CD8-positive, alpha-beta memory T cell (primary cell): ENCODE results near the gene SLC22A24. TPM values are rescaled to one million over a fixed set of nuclear protein-coding genes. Genes with fewer than 3 reads are reported as not detected.
A peak's percentile ranks its signal among the peaks of the same experiment; 100 is the strongest.

Experiments used
- CTCF ChIA-PET: fragments of 350-600 bp; sonication (Branson Sonifier 250); formaldehyde crosslinking; loops from one replicate; lab custom pipeline; 2021; ENCODE audit warnings: antibody characterized with exemption; lab: Charles Lee
- POLR2A ChIA-PET: fragments of 350-600 bp; sonication (Branson Sonifier 250); formaldehyde crosslinking; loops from one replicate; lab custom pipeline; 2021; ENCODE audit warnings: antibody characterized with exemption; lab: Charles Lee
- DNase-seq, 5 donors: peaks; one replicate each; pipeline versions ENCODE4 v3.0.0 to v3.0.0-alpha.2; 2020 to 2022; ENCODE audit warnings: mixed read lengths in 1 of 5
- H3K27ac ChIP-seq: one replicate; pipeline ENCODE4 v1.7.0; 2013; ENCODE audit warnings: low read depth, mild to moderate bottlenecking, low read length, moderate library complexity
- H3K27me3 ChIP-seq: 2 replicates; pipeline ENCODE4 v1.7.0; 2013; ENCODE audit warnings: low read length, mild to moderate bottlenecking; ENCODE audit not compliant: insufficient read depth, poor library complexity, severe bottlenecking
- H3K36me3 ChIP-seq: 2 replicates; pipeline ENCODE4 v1.7.0; 2013; ENCODE audit warnings: mild to moderate bottlenecking, low read length, moderate library complexity; ENCODE audit not compliant: insufficient read depth
- H3K4me1 ChIP-seq: 2 replicates; pipeline ENCODE4 v1.7.0; 2013; ENCODE audit warnings: mild to moderate bottlenecking, low read length, moderate library complexity; ENCODE audit not compliant: insufficient read depth
- H3K4me3 ChIP-seq: 2 replicates; pipeline ENCODE4 v1.7.0; 2013; ENCODE audit warnings: mild to moderate bottlenecking, low read length
- H3K9me3 ChIP-seq: 2 replicates; pipeline ENCODE4 v1.7.0; 2013; ENCODE audit warnings: mild to moderate bottlenecking, low read length
- H3K27ac Mint-ChIP-seq, 8 donors: one replicate each; pipeline ENCODE4 v1.8.0; 2020 to 2021; ENCODE audit warnings: mixed read lengths in 8 of 8, mild to moderate bottlenecking in 6 of 8, inconsistent platforms in 3 of 8, moderate library complexity in 3 of 8
- H3K27me3 Mint-ChIP-seq, 2 donors: one replicate each; pipeline ENCODE4 v1.8.0; 2020 to 2021; ENCODE audit warnings: mixed read lengths in 2 of 2, mild to moderate bottlenecking in 1 of 2, moderate library complexity in 1 of 2
- H3K36me3 Mint-ChIP-seq, 3 donors: one replicate each; pipeline ENCODE4 v1.8.0; 2020 to 2021; ENCODE audit warnings: mixed read lengths in 3 of 3, inconsistent platforms in 1 of 3, mild to moderate bottlenecking in 1 of 3
- H3K4me1 Mint-ChIP-seq, 3 donors: one replicate each; pipeline ENCODE4 v1.8.0; 2020 to 2021; ENCODE audit warnings: mixed read lengths in 3 of 3, inconsistent platforms in 1 of 3, mild to moderate bottlenecking in 1 of 3
- H3K4me3 Mint-ChIP-seq, 7 donors: one replicate each; pipeline ENCODE4 v1.8.0; 2020 to 2021; ENCODE audit warnings: mixed read lengths in 7 of 7, mild to moderate bottlenecking in 6 of 7, moderate library complexity in 4 of 7, inconsistent platforms in 2 of 7
- H3K9me3 Mint-ChIP-seq, 5 donors: one replicate each; pipeline ENCODE4 v1.8.0; 2020 to 2022; ENCODE audit warnings: mixed read lengths in 5 of 5, mild to moderate bottlenecking in 3 of 5, moderate library complexity in 2 of 5, inconsistent platforms in 1 of 5
- polyA plus RNA-seq: library from polyadenylated mRNA; unstranded; fragments of 300-500 nt; fragmentation: Illumina TruSeq; gene quantifications from one replicate; pipeline ENCODE4 v1.2.3, GENCODE V29; 2021
- total RNA-seq, 2 experiments: library from RNA; stranded (reverse); gene quantifications; one replicate each; pipeline ENCODE4 v1.2.3, GENCODE V29; 2021

SLC22A24 gene, protein sequence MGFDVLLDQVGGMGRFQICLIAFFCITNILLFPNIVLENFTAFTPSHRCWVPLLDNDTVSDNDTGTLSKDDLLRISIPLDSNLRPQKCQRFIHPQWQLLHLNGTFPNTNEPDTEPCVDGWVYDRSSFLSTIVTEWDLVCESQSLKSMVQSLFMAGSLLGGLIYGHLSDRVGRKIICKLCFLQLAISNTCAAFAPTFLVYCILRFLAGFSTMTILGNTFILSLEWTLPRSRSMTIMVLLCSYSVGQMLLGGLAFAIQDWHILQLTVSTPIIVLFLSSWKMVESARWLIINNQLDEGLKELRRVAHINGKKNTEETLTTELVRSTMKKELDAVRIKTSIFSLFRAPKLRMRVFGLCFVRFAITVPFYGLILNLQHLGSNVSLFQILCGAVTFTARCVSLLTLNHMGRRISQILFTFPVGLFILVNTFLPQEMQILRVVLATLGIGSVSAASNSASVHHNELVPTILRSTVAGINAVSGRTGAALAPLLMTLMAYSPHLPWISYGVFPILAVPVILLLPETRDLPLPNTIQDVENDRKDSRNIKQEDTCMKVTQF
- total RNA-seq (not detected), polyA plus RNA-seq (not detected)

DNA sequence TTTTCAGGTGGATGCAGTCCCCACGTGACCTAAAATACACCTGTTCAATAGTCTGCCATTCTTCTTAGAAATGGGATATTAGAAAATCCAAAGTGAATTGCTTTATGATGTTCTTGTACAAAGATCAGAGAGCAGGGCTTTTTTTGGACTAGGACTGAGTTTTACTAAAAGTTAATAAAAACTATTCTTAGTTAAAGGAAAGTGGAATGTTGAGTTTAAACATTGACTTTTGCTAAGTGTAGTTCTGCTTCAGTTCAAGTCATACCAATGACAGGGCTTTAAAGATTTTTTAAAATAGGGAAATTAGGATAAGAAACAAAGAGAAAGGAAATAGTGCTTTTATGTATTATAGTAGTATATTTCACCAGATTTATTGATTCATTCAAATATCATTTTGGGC lies at the start of gene SLC22A24:
Gene SLC22A24, minus strand, starts transcription at position 101 of the 400 bp plus-strand sequence. CDS start 442 bp downstream, outside the sequence.
- Mint-ChIP-seq H3K9me3 (no peaks in the 10 kb centered on the region), H3K4me1 (no peaks in the 10 kb centered on the region), H3K27me3 (peaks cover 5 to 32% of the 10 kb centered on the region in 2 donors), H3K36me3 (no peaks in the 10 kb centered on the region), H3K27ac (peak within 1 kb of the TSS in 1 of 8 donors; percentile 63), H3K4me3 (no peak within 1 kb of the TSS)
- H3K36me3 ChIP-seq: no peaks in the 10 kb centered on the region
- no peak within 1 kb of the TSS for H3K27ac ChIP-seq
- no peaks in the 10 kb centered on the region for H3K27me3 ChIP-seq
- no peaks in the 10 kb centered on the region for H3K9me3 ChIP-seq
- no peaks in the 10 kb centered on the region for H3K4me1 ChIP-seq
- ChIA-PET POLR2A (no interaction called here), CTCF (no interaction called here)
- no peak within 1 kb of the TSS for H3K4me3 ChIP-seq
- no peak for DNase-seq

DNA sequence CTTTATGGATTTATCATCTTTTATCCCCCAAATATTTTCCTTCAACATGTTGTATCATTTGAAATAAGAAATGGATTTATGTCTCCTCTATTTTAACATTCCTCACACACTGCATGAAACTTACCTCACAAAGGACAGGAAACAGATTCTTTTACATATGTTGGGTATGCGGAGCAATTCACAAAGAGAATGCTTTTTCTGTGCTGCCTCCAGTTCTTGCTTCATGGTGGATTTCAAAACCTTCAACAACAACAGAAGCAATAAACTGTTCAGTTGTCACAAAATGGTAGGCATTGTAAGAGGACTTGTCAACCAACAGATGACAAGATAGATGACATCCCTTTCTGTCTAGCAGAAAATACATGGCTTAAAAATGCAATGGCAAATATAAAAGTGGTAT lies 36.5 kb upstream of the SLC22A24 start:
- POLR2A ChIA-PET: no interaction called here
- no peaks in the 10 kb centered on the region for H3K4me1 Mint-ChIP-seq
- H3K27ac Mint-ChIP-seq: no peak overlapping the region
- H3K36me3 Mint-ChIP-seq: peaks cover 0 to 3% (median 0%) of the 10 kb centered on the region in 3 donors
- no peaks in the 10 kb centered on the region for H3K4me1 ChIP-seq
- CTCF ChIA-PET: no interaction called here
- no peaks in the 10 kb centered on the region for H3K27me3 ChIP-seq
- H3K4me3 ChIP-seq: no peak overlapping the region
- H3K4me3 Mint-ChIP-seq: no peak overlapping the region
- H3K9me3 ChIP-seq: no peaks in the 10 kb centered on the region
- H3K9me3 Mint-ChIP-seq: peaks cover 12 to 23% (median 15%) of the 10 kb centered on the region in 5 donors
- no peak overlapping the region for H3K27ac ChIP-seq
- no peaks in the 10 kb centered on the region for H3K36me3 ChIP-seq
- H3K27me3 Mint-ChIP-seq: peaks cover 2 to 63% of the 10 kb centered on the region in 2 donors
- no peak for DNase-seq

DNA sequence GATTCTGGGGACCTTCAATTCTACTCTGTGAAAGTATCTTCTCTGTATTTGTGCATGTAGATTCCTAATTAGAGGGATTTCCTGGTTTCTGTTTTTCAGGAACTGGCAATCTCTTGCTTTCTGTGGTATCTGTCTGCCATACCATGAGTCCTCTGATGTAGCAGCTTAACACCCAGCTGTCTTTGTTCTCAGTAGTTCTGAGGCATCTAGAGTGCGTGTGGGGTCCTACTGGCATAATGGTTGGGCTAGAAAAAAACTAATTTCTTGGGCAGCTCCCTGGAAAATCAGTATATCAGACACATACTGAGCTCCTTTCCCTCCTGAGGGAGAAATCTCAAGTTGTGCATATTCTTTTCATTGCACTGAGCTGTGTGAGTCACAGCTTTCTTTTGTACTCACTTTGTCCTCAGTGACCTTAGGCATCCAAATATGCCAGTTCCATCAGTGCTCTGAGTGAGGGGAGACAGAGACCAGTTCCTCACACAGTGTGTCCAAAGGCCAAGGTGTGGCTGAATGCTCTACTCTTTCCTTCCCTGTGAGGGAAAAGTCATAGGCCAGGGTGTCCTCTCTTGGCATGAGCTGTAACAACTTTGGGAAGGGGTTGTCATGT lies 35.5 kb upstream of the SLC22A24 start:
- Mint-ChIP-seq H3K4me1 (no peaks in the 10 kb centered on the region), H3K27me3 (peaks cover 2 to 59% of the 10 kb centered on the region in 2 donors), H3K4me3 (no peak overlapping the region), H3K36me3 (peaks cover 0 to 3% (median 0%) of the 10 kb centered on the region in 3 donors), H3K9me3 (peaks cover 12 to 23% (median 15%) of the 10 kb centered on the region in 5 donors), H3K27ac (peak overlapping the region in 1 of 8 donors; percentile 35)
- no peaks in the 10 kb centered on the region for H3K27me3 ChIP-seq
- no peaks in the 10 kb centered on the region for H3K4me1 ChIP-seq
- no peak for DNase-seq
- H3K36me3 ChIP-seq: no peaks in the 10 kb centered on the region
- ChIA-PET POLR2A (no interaction called here), CTCF (no interaction called here)
- H3K9me3 ChIP-seq: no peaks in the 10 kb centered on the region
- H3K27ac ChIP-seq: no peak overlapping the region
- no peak overlapping the region for H3K4me3 ChIP-seq

DNA sequence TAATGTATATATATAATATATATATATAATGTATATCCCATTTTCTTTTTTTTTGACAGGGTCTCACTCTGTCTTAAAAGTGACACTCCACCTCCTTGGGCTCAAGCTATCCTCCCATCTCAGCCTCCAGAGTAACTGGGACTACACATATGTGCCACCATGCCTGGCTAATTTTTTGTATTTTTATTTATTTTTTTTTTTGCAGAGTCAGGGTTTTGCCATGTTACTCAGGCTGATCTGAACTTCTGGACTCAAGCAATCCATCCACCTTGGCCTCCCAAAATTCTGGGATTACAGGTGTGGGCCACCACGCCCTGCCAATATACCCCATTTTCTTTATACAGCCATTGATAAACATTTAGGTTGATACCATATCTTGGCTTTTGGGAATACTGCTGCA lies 33.9 kb upstream of the SLC22A24 start:
- DNase-seq: no peak
- peaks cover 0 to 47% of the 10 kb centered on the region in 2 donors for H3K27me3 Mint-ChIP-seq
- ChIA-PET POLR2A (no interaction called here), CTCF (no interaction called here)
- Histone ChIP-seq H3K27ac (no peak overlapping the region), H3K9me3 (no peaks in the 10 kb centered on the region), H3K4me1 (no peaks in the 10 kb centered on the region), H3K4me3 (no peak overlapping the region), H3K27me3 (no peaks in the 10 kb centered on the region), H3K36me3 (no peaks in the 10 kb centered on the region)
- H3K27ac Mint-ChIP-seq: no peak overlapping the region
- peaks cover 12 to 23% (median 15%) of the 10 kb centered on the region in 5 donors for H3K9me3 Mint-ChIP-seq
- peaks cover 0 to 3% (median 0%) of the 10 kb centered on the region in 3 donors for H3K36me3 Mint-ChIP-seq
- H3K4me1 Mint-ChIP-seq: no peaks in the 10 kb centered on the region
- no peak overlapping the region for H3K4me3 Mint-ChIP-seq

DNA sequence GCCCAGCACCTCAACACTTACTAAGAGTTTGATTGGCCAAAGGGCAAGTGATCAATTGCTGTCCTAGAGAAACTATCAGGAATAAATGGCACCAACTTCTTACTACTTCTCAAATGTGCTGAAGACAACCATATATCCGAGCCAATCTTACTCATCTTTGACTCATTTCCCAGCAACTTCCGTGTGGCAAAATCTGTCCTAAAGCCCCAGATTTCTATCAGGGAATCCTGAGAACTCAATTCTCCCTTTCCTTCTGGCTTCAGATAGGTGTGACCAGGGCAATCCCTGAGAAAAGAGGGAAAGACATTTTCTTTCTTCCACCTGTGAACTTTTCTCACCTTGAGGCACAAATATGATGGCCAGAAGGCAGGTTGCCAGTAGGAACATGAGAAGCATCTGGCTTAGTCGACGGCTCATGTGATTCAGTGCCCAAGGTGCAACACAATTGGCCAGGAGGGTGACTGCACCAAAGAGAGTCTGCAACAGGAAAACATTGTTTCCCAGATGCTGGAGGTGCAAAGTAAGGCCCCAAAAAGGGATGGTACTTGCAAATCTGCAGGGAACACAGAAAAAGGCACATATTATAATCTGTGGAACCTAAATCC lies 21.8 kb upstream of the SLC22A24 start:
- Mint-ChIP-seq H3K4me1 (no peaks in the 10 kb centered on the region), H3K27ac (no peak overlapping the region), H3K9me3 (no peaks in the 10 kb centered on the region), H3K27me3 (peaks cover 26 to 70% of the 10 kb centered on the region in 2 donors), H3K36me3 (peaks cover 0 to 2% (median 0%) of the 10 kb centered on the region in 3 donors), H3K4me3 (no peak overlapping the region)
- ChIA-PET CTCF (no interaction called here), POLR2A (no interaction called here)
- DNase-seq: no peak
- Histone ChIP-seq H3K4me3 (no peak overlapping the region), H3K27ac (no peak overlapping the region), H3K36me3 (no peaks in the 10 kb centered on the region), H3K27me3 (peaks cover 6% of the 10 kb centered on the region), H3K4me1 (no peaks in the 10 kb centered on the region), H3K9me3 (no peaks in the 10 kb centered on the region)

DNA sequence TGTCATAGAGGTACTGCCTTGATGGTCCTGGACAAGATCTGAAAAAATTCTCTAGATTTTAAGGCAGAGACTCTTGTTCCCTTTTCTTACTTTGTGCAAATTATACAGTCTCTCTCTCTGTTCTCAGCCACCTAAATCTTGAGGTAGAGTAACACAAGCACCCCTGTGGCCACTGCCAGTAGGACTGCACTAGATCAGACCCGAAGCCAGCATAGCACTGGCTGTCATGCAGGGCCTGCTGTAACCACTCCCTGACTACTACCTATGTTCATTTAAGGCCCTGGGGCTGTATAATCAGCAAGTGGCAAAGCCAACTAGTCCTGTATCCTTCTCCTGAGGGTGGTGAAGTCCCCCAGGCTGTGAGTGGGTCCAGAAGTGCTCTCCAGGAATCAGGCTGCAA lies 11.8 kb upstream of the SLC22A24 start:
- Mint-ChIP-seq H3K4me3 (no peak overlapping the region), H3K36me3 (no peaks in the 10 kb centered on the region), H3K4me1 (no peaks in the 10 kb centered on the region), H3K27me3 (peaks cover 30 to 59% of the 10 kb centered on the region in 2 donors), H3K27ac (no peak overlapping the region), H3K9me3 (peaks cover 0 to 12% (median 0%) of the 10 kb centered on the region in 5 donors)
- H3K27me3 ChIP-seq: no peaks in the 10 kb centered on the region
- CTCF ChIA-PET: no interaction called here
- no peak overlapping the region for H3K27ac ChIP-seq
- no peaks in the 10 kb centered on the region for H3K4me1 ChIP-seq
- POLR2A ChIA-PET: no interaction called here
- H3K36me3 ChIP-seq: no peaks in the 10 kb centered on the region
- H3K4me3 ChIP-seq: no peak overlapping the region
- no peak for DNase-seq
- no peaks in the 10 kb centered on the region for H3K9me3 ChIP-seq

DNA sequence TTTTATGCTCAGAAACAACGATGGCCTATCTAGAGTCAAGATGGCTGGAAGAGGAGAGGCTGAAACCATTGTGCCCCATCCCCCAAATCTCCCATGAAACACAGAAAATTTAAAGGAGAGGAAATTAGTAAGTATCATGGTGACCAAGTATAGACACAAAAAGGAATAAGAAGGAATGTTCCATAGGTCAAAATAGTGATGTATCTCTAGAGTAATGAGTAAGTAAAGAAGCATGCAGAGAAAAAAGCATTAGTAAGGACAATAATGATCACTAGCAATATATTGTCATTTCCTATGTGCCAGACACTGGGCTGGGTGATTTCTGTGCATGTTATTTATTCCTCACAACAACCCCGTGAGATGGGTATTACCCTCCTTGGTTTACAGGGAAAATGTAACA lies 2.6 kb upstream of the SLC22A24 start:
- Histone ChIP-seq H3K4me1 (no peaks in the 10 kb centered on the region), H3K36me3 (no peaks in the 10 kb centered on the region), H3K9me3 (no peaks in the 10 kb centered on the region), H3K27me3 (no peaks in the 10 kb centered on the region), H3K4me3 (no peak overlapping the region), H3K27ac (no peak overlapping the region)
- peaks cover 6 to 33% of the 10 kb centered on the region in 2 donors for H3K27me3 Mint-ChIP-seq
- H3K27ac Mint-ChIP-seq: no peak overlapping the region
- ChIA-PET POLR2A (no interaction called here), CTCF (no interaction called here)
- H3K36me3 Mint-ChIP-seq: no peaks in the 10 kb centered on the region
- no peaks in the 10 kb centered on the region for H3K4me1 Mint-ChIP-seq
- no peaks in the 10 kb centered on the region for H3K9me3 Mint-ChIP-seq
- no peak overlapping the region for H3K4me3 Mint-ChIP-seq
- DNase-seq: no peak

DNA sequence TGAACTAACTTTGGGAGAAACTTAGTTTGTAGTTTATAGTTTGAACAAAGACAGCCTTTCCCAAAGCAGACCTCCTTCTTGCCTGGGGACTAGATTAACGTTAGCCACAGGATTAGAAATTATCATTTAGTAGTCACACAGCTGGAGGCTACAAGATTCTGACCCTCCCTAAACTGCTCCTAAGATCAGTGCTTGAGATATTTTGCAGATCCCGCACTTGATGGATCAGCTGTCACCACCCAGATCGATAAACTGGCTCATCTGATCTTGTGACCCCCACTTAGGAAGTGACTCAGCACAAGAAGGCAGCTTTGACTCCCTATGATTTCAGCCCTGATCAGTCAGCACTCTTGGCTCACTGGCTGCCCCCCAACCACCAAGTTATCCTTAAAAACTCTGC lies 1.6 kb downstream of the SLC22A24 start:
- CTCF ChIA-PET: no interaction called here
- Mint-ChIP-seq H3K27ac (peak overlapping the region in 1 of 8 donors; percentile 24), H3K27me3 (peaks cover 6 to 43% of the 10 kb centered on the region in 2 donors), H3K36me3 (no peaks in the 10 kb centered on the region), H3K9me3 (no peaks in the 10 kb centered on the region), H3K4me3 (no peak overlapping the region), H3K4me1 (no peaks in the 10 kb centered on the region)
- Histone ChIP-seq H3K4me1 (no peaks in the 10 kb centered on the region), H3K9me3 (no peaks in the 10 kb centered on the region), H3K36me3 (no peaks in the 10 kb centered on the region), H3K27ac (no peak overlapping the region), H3K27me3 (no peaks in the 10 kb centered on the region), H3K4me3 (no peak overlapping the region)
- POLR2A ChIA-PET: no interaction called here
- DNase-seq: no peak
